Activated CD4-positive, CD25-positive, alpha-beta regulatory T cell treated with anti-CD3 and anti-CD28 coated beads, Interleukin-2, amount 50 U/mL, for 24 hours (primary cell): ENCODE results near the gene CT45A3.
"Not testable (repeated sequence)": the region's sequence is repeated elsewhere in the genome, so short reads cannot be mapped to it uniquely, and the experiment has no call there.

Source experiments
- ATAC-seq, 2 donors: fragments of 150-1000 bp; cut with Tn5 transposase; one replicate each; pipeline ENCODE4 v1.10.0; 2021; ENCODE audit warnings: mild to moderate bottlenecking in 1 of 2, moderate library complexity in 1 of 2

Gene CT45A3, protein sequence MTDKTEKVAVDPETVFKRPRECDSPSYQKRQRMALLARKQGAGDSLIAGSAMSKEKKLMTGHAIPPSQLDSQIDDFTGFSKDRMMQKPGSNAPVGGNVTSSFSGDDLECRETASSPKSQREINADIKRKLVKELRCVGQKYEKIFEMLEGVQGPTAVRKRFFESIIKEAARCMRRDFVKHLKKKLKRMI

DNA sequence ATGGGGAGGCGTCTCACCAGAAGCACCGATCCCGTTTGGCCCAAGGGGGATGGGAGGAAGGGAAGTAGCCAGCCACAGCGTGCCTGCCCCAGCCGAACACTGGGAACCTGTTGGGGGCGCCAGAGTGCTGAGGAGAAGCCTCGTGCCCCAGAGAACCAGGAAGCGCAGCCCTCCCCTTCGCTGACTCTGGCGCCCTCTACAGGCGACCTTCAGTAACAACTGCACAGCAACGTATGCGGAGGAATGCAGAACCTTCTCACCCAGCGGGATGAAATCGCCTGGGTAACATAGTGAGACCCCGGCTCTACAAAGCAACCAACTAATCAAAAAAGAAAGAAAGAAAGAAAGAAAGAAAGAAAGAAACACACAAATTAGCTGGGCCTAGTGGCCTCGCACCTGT lies at the start of gene CT45A3:
Gene CT45A3 (minus strand): TSS at position 101 of the 400 bp plus-strand sequence. CDS start 3,747 bp downstream, outside the sequence.
- ATAC-seq, result not testable (repeated sequence)

DNA sequence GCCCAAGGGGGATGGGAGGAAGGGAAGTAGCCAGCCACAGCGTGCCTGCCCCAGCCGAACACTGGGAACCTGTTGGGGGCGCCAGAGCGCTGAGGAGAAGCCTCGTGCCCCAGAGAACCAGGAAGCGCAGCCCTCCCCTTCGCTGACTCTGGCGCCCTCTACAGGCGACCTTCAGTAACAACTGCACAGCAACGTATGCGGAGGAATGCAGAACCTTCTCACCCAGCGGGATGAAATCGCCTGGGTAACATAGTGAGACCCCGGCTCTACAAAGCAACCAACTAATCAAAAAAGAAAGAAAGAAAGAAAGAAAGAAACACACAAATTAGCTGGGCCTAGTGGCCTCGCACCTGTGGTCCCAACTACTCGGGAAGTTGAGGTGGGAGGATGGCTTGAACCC lies 34.7 kb upstream of the CT45A3 start, which contains the start of gene CT45A6:
Gene CT45A6 (minus strand): TSS at position 101 of the 400 bp plus-strand sequence. CDS start 3,794 bp downstream, outside the sequence.
- ATAC-seq, result not testable (repeated sequence)

DNA sequence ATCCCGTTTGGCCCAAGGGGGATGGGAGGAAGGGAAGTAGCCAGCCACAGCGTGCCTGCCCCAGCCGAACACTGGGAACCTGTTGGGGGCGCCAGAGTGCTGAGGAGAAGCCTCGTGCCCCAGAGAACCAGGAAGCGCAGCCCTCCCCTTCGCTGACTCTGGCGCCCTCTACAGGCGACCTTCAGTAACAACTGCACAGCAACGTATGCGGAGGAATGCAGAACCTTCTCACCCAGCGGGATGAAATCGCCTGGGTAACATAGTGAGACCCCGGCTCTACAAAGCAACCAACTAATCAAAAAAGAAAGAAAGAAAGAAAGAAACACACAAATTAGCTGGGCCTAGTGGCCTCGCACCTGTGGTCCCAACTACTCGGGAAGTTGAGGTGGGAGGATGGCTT lies 17.4 kb upstream of the CT45A3 start, which contains the start of gene CT45A5:
Gene CT45A5 (minus strand): TSS at position 101 of the 400 bp plus-strand sequence. CDS start 3,774 bp downstream, outside the sequence.
- ATAC-seq, result not testable (repeated sequence)

GRCh38 chrX:135744739-135745138 lies 23.3 kb downstream of the CT45A3 start:
- ATAC-seq, result not testable (repeated sequence)

DNA sequence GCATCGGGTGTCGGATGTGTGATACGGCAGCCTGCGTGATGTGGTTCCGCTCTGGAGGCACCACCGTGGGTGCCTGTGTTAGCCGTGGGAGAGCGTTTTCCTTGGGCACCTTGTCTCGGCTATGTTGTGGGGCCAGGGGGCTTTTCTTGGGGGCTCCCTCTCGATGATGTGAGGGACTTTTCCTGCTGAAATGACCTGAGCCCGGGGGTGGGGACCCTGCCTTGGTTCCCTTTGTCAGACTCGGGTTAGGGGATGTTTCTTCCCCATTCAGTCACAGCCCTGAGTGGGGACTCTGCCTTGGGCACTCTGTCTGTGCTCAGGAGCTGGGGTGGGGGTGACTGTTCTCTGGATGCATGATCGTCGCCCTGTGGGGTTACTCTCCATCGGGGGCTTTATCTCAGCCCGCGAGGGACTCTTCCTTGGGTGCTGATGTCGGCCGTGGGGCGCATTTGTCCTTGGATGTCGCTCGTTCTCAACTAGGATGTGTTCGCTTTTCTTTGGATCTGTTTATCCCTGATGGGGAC lies 26.7 kb downstream of the CT45A3 start:
- no peak for ATAC-seq

DNA sequence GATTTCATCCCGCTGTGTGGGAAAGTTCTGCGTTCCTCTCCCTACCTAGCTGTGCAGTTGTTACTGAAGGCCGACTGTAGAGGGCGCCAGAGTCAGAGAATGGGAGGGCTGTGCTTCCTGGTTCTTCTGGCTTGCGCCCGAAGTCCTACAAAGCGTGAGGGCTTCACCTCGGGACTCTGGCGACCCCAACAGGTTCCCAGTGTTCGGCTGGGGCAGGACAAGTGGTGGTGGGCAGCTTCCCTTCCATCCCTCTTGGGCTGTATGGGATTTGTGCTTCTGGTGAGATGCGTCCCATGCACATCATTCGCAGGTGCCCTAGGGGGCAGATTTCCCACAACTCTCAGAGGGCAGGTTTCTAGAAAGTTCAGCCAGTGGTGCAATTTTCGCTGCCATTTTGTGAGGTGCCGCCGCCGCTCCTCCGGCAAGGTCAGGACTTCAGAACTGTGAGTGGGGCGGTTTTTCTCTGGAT lies 27.3 kb downstream of the CT45A3 start:
- no peak for ATAC-seq

DNA sequence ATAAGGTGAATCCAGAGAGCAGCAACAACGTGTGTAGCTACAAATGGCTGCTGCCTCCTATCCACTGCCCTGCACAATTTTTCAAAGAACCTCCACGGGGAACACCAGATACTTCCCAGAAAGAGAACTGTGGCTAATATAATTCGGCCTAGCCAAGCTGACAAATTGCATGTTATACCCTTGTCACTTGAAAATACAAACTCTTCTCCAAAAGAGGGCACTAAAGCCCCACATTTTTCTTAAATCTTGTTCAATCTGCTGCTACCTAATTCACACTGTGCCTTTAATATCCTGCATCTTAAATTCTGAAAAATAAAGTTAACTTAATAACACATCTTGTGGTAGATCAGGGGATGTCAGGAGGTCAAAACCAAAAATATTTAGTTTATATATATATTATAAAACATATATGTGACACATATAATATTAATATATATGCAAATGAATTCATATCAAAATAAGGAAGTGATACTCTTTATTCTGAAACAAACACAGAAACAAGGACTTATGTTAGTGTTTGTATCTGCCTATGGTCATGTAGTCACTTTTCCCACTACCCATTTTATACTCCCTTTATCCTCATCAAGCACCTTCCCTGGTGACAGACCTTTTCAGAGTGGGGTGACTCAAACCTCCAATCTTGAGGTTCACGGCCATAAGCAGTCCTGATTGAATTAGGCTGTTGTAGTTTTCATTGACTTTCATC lies 30.5 kb downstream of the CT45A3 start:
- ATAC-seq, result no peak

GRCh38 chrX:135734666-135735065 lies 33.3 kb downstream of the CT45A3 start:
- not testable (repeated sequence) for ATAC-seq

GRCh38 chrX:135713795-135714194 lies 54.2 kb downstream of the CT45A3 start:
- no peak for ATAC-seq

- not testable (repeated sequence) for ATAC-seq
These were observed 54.8 kb downstream of the CT45A3 start, which contains the start of gene CT45A1 for GRCh38 chrX:135713183-135713689. Gene CT45A1, plus strand, starts transcription at chrX:135713639. Its CDS starts 5,302 bp downstream, at chrX:135718941.
